CD1c-positive myeloid dendritic cell (primary cell): ENCODE measurements around the gene CCDC18.
"Not testable (repeated sequence)": the region's sequence is repeated elsewhere in the genome, so short reads cannot be mapped to it uniquely, and the experiment has no call there.

Experiments
- DNase-seq: peaks from one replicate; pipeline ENCODE4 v3.0.0-alpha.2; 2016; ENCODE audit errors: extremely low spot score

CCDC18 gene, protein sequence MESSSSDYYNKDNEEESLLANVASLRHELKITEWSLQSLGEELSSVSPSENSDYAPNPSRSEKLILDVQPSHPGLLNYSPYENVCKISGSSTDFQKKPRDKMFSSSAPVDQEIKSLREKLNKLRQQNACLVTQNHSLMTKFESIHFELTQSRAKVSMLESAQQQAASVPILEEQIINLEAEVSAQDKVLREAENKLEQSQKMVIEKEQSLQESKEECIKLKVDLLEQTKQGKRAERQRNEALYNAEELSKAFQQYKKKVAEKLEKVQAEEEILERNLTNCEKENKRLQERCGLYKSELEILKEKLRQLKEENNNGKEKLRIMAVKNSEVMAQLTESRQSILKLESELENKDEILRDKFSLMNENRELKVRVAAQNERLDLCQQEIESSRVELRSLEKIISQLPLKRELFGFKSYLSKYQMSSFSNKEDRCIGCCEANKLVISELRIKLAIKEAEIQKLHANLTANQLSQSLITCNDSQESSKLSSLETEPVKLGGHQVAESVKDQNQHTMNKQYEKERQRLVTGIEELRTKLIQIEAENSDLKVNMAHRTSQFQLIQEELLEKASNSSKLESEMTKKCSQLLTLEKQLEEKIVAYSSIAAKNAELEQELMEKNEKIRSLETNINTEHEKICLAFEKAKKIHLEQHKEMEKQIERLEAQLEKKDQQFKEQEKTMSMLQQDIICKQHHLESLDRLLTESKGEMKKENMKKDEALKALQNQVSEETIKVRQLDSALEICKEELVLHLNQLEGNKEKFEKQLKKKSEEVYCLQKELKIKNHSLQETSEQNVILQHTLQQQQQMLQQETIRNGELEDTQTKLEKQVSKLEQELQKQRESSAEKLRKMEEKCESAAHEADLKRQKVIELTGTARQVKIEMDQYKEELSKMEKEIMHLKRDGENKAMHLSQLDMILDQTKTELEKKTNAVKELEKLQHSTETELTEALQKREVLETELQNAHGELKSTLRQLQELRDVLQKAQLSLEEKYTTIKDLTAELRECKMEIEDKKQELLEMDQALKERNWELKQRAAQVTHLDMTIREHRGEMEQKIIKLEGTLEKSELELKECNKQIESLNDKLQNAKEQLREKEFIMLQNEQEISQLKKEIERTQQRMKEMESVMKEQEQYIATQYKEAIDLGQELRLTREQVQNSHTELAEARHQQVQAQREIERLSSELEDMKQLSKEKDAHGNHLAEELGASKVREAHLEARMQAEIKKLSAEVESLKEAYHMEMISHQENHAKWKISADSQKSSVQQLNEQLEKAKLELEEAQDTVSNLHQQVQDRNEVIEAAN (N-terminal part only)

DNA sequence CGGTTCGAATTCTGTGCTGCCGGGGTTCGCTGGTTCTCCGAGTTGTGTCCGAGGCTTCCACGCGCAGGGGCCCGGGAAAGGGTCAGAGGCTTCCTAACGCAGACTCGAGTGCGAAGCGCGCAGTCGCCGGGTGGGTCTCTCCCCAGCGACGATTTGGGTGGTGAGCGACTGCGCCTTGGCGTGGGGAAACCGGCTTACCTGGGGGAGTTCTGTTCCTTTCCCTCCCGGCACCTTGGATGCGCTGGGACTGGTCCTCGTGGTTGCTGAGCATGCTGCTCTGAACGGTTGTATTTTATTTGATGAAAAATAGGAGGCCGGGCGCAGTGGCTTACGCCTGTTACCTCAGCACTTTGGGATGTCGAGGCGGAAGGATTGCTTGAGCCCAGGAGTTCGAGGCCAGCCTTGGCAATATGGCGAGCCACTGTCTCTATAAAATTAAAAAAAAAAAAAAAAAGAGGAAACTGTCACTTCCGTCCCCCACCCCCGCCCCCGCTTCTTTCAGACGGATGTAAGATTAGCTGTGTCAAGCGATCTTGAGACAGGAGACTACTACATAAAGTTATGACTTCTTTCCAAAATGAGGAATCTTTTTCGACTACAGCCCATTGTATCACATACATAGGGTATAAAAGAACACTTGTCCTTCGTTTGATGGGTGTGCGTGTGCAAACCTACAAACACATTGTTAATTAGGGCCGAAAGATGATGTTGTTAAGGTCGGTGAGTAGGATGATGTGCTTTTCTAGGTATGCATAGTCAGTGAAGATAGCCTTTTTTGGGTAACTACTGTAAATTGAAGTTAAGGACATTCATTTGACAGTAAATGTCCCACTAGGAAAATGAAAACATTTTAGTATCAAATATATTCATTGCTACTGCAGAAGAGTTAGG, at the start of gene CCDC18:
Gene CCDC18 (plus strand): TSS at position 2 of the 891 bp plus-strand sequence. CDS start 2,638 bp downstream, outside the sequence.
- peak; percentile 82 for DNase-seq

DNA sequence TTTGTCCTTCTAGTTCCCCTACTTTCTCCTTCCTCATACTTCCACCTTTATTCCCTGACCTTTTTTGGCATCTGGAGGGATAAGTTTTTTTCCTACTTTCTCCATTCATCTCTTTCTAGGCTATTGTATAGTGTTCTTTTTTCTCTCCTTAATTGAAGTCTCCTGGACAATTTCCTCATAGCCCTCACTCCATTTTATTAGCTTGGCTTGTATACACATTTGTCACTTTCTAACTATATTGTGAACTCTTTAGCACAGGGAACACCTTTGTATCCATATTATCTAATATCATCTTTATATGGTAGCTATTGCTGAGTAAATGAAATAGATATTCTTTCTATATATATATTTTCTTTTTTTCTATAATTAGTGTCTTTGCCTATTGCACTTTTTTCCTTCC, 47.9 kb upstream of the CCDC18 start:
- DNase-seq, result no peak

DNA sequence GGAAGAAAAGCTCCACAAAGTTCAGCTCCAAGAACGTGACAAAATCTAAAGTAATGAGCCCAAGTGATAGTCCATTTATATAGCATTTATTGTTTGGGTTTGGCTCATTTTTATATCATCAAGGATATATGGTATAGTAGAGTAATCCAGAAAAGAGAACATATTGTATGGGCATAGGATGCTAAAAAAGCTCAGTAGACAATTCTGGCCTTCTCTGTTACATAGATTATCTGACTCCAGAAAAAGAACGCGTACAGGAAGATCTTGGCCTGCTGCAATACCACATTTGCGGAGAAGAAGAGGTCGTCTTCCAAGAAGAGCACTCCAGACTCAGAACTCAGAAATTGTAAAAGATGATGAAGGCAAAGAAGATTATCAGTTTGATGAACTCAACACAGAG, 44.1 kb upstream of the CCDC18 start:
- no peak for DNase-seq

DNA sequence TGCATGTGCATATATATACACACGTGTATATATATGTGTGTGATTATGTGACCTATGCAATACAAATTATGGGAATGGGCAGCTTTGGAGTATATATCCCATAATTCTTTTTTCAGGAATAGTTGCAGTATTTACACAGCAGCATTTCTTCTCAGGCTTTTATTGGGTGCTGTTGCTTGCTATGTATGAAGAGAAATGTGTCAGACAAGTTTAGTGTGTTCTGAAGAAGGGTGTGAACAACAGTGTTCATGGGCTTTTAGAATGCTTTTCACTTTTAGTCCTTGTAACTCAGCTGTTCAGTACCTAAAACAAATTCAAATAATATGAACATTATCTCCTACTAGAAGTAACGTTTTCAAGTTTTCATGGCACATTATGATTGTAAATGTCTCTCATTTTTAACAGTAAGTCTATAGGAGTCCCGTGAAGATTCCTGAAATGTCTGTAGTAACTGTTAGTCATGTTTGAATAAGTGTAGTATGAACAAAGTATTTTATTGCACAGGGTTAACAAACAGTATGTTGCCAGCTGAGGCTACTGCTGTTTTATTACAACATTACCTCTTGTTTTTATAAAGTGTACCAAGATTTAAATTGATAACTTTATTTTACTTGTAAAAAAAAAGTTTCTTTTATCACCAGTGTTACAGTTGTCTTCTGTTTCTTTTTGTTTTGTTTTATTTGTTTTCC, 42.8 kb upstream of the CCDC18 start:
- DNase-seq, result no peak

DNA sequence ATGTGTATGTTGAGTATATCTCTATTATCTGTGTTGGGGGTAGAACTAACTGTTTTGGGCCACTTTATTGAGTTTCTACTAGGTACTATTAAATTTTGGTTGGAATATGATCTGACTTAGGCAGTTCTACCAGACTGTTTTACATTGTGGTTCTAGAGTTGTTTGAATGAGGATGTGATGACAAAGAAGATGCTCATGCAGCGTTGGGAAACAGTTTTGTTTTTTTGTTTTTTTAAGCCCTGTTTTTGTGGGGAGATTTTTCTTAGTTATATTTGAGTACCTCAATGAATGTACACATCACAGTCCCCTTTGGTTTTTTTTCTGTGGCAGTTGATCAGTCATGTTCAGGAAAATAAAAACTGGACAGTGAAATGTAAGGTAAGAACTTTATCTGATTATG, 40.4 kb upstream of the CCDC18 start:
- no peak for DNase-seq

DNA sequence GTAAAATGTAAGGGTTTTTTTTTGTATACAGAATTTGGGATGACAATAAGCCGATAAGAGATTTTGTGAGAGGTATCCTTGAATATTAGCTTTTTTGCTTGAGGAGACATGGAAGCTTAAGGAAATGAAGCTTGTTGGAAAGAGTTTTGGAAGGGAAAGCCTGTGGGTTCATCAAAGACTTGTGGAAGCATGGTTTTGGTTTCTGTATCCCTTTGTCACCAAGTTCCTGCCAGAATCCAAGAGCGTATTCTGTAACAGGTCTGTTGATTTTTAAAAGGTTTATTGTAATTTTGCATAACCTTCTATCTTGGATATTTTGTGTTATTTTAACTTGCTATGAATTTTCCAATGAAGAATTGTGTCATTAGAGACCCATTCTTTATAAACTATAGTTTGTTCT, 38.4 kb upstream of the CCDC18 start:
- DNase-seq, result no peak

DNA sequence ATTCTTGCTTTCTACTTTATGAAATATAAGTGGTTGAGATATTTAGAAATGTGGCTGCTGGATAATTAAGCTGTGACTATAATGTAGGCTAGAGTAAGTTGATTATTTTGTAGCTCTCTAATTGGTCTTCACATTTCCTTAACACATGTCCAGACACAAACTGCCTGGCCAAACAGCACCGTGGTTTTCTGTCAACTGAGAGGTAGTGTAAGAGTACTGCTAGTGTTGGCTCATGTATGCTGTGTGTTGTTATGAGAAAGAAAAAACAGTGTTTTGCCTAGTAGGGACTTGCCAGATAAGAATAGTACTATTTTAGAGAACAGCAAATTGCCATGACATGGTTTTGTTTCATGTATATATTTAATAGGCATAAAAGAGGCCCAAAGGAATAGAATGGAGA, 37.4 kb upstream of the CCDC18 start:
- no peak for DNase-seq

DNA sequence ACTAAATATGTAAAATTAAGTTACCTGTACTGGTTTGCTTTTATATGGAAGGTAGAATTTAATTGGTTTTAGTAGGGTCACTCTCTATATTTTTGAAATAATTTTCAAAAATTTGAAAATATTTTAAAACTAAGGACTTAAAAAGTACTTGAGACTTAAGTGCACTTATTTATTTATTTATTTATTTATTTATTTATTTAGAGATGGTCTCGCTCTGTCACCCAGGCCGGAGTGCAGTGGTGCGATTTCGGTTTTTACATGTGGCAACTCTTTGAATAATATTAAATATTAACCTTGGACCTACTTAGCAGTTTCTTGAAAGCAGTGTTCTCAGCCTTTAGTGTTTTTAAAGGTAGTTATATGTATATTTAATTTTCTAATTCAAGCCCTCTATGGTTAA, 36.8 kb upstream of the CCDC18 start:
- DNase-seq, result no peak

DNA sequence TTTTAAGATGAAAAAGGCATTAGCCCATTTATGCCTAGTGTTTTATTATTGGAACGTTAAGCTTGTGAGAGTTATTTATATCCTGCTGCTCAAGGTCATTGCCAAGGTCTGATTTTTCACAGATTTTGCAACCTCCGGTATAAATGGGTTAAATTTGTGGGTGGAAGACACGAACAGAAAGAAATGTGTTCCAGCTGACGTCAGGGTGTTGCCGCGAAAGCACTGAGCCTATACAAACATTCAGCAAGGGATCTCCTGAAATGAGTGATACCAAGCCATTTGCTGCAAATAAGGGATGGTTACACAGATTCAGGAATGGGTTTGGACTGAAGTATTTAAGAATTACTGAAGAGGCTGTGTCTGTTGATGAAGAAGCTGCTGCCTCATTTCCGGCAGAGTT, 32.5 kb upstream of the CCDC18 start:
- no peak for DNase-seq

DNA sequence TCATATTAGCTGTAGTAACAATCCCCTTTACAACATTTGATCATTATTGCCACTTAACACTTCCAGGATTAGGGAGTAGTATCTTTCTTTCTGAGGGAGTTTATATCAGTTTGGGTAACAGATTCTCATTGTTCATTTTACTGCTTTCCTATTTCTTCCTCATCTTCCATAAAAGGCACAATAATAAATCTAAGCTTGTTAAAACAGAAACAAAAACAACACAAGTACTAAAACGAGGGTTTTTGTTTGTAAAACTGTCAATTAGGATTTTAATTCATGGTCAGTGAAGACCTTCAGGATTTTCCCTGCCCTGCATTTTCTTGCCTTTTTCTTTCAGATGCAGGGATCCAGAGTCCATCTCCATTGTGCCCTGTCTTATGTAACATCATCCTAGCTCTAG, 29.8 kb upstream of the CCDC18 start:
- no peak for DNase-seq

DNA sequence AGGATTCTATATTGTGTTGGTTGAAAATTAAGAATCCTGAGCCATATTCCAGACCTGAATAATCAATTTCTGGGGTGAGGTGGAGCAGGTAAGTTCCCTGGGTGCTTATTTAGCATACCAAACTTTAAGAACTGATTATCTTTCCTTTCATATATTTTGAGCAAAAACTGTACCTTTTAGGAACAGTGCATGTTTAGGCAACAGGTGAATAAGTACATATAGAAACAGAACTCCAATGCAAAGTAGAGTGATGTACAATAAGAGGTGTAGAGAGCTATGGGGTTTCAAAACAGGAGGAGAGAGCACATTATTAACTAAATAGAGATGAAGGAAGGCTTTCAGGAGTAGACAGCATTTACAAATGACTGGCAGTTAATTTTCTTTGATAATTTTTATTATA, 29.1 kb upstream of the CCDC18 start:
- no peak for DNase-seq

DNA sequence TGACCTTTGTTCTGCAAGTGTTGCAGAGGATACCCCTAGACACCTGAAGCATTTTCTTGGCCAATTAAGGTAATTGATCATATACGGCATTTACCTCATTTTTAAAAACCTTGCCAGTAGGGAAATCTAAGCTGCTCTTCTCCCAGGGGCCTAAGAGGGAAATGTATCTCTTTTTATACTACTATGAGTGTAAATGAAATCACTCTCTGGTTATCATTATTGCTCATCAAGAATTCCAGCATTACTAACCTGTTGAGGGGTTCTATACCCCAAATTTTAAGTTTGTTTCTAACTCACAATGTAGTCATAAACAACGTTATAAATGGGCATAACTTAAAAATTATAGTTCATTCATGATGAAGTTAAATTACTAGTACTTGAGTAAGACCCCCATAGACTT, 27.7 kb upstream of the CCDC18 start:
- no peak for DNase-seq

DNA sequence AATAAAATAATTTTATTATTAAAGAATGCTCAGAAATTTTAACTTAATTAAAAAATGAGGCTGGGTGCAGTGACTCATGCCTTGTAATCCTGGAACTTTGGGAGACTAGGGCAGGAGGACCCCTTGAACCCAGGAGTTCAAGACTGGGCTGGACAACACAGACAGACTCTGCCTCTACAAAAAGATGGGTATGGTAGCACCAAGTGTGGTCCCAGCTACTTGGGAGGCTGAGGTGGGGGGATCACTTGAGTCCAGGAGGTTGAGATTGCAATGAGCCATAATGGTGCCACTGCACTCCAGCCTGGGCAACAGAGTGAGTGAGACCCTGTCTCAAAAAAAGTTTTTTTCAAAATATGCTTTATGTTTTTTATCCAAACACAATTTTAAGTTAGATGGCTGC, 25.6 kb upstream of the CCDC18 start:
- no peak for DNase-seq

DNA sequence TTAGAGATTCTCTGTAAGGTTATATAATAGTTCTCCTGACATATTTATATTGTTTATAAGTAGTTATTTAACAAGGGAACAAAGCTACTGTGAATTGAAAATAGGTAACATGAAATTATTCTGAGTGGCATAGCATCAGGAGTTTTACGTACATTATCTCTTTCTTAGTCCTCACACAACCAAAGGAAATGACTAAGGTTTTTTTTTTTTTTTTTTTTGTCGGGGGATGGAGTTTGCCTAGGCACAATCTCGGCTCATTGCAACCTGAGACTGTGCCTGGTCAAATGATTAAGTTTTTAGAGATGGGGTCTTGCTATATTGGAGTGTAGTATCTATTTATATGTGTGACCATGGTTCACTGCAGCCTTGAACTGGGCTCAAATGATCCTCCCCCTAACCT, 25.2 kb upstream of the CCDC18 start:
- no peak for DNase-seq

DNA sequence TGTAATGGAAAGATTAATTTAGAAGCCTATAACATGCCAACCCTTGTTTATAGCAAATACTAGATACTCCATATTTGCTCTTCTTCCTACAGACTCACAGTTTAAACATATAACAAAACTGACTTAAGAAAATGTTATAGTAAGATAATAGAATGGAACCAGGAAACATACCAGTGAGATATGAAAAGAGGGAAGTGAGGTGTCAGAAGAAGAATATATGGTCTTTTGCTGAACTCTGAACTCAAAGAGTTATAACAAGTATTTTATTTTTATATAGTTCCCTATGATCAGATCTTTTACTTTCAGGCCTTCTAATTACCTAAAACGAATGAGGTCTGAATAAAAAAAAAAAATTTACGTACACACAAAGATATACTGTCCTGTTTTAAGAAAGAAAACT, 21.2 kb upstream of the CCDC18 start:
- DNase-seq, result no peak

DNA sequence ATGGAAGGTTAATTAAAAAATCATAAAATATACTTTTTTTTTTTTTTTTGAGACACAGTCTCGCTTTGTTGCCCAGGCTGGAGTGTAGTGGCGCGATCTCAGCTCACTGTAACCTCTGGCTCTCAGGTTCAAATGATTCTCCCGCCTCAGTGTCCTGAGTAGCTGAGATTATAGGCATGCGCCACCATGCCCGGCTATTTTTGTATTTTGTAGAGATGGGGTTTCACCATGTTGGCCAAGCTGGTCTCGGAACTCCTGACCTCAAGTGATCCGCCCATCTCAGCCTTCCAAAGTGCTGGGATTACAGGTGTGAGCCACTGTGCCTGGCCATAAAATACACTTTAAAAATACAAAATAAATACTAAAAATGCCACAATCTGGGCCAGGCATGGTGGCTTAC, 17.2 kb upstream of the CCDC18 start:
- DNase-seq, result not testable (repeated sequence)

DNA sequence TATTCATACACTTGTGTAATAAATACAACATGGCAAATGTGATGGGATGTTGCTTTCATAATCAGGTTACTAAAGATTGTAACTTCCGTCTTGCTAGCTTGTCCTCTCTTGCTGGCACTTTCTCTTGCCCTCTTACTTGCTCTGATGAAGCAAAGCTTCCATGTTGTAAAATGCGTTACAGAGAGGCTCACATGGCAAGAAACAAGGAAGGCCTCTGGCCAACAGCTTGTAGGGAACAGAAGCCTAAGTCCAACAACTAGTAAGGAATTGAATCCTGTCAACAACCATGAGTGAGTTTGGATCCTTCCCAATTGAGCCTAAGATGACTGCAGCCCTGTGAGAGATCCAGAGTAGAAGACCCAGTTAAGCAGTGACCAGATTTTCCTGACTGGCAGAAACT, 15.7 kb upstream of the CCDC18 start:
- DNase-seq, result no peak

DNA sequence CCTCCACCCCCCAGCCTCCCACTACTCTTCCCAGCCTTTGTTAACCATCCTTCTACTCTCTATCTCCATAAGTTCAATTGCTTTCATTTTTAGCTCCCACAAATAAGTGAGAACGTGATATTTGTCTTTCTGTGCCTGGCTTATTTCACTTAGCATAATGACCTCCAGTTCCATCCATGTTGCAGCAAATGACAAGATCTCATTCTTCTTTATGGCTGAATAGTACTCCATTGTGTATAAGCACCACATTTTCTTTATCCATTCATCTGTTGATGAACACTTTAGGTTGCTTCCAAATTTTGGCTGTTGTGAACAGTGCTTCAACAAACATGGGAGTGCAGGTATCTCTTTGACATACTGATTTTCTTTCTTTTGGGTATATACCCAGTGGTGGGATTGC, 14.6 kb upstream of the CCDC18 start:
- DNase-seq, result not testable (repeated sequence)

DNA sequence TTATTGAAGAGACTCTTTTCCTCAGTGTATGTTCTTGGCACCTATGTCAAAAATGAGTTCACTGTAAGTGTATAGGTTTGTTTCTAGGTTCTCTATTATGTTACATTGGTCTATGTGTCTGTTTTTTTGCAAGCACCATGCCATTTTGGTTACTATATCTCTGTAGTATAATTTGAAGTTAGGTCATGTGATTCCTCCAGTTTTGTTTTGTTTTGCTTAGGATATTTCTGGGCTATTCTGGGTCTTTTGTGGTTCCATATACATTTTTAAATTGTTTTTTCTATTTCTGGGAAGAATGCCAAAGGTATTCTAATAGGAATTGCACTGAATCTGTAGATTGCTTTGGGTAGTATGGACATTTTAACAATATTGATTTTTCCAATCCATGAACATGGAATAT, 13.5 kb upstream of the CCDC18 start:
- DNase-seq, result no peak

DNA sequence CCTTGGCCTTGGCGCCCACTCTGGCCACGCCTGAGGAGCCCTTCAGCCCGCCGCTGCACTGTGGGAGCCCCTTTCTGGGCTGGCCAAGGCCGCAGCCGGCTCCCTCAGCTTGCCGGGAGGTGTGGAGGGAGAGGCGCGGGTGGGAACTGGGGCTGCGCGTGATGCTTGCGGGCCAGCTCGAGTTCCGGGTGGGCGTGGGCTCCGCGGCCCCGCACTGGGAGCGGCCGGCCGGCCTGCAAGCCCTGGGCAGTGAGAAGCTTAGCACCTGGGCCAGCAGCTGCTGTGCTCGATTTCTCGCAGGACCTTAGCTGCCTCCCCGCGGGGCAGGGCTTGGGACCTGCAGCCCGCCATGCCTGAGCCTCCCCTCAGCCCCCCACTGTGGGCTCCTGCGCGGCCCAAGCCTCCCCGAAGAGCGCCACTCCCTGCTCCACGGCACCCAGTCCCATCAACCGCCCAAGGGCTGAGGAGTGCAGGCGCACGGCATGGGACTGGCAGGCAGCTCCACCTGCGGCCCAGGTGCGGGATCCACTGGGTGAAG, 10.3 kb upstream of the CCDC18 start:
- DNase-seq, result not testable (repeated sequence)
